DMS153 treated with DMSO at 0.1 percent for 48 hours (cell line): ENCODE results near the gene GRM2.

Experiments used
- DNase-seq: peaks from one replicate; lab custom pipeline; 2025; ENCODE audit not compliant: unreplicated experiment; lab: John Stamatoyannopoulos, UW

Gene GRM2

DNA sequence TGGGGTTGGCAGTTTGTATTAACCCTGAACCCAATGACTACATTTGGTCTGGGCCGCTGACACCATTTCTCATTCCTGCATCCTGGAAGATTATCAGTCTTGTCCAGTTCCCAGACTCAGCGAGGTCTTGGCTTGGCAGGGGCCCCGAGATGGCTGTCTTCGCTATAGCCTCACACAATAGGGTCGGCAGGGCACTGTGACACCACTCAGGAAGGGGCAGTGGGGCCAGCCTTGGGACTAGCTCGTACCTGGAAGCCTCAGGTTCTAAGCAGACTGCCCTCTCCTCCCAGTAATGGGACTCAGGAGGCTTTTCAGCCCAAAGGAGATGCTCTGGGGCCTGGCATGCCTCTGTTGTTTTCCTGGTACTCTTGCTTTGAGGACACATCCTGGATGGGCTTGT, 26.7 kb upstream of the GRM2 start:
- DNase-seq, result no peak

DNA sequence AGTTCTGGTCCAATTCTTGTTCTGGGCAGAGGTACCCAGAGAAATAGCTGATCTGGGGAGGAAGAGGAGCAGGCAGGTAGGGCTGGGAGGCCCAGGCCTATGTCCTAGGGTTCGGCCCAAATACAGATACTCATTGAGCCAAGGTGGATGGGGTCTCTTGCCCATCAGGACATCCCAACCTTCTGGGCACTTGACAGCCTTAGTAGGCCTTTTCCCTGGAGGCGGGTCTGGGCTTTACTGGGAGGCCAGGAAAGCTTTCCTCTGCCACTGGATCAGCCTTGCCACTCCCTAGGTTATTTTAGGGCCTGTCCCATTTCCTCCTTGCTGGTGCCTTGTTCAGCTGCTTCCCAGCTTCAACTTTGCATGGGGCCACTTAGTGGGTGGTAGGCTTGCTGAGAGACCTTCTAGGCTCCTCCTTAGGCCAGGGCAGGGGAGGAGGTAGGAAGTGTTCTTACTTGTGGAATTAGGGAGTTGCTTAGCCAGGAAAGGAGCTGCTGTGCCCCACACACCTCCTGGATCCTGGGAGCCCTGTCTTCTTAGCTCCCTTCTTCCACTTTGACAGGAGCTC, 26.1 kb upstream of the GRM2 start:
- no peak for DNase-seq

DNA sequence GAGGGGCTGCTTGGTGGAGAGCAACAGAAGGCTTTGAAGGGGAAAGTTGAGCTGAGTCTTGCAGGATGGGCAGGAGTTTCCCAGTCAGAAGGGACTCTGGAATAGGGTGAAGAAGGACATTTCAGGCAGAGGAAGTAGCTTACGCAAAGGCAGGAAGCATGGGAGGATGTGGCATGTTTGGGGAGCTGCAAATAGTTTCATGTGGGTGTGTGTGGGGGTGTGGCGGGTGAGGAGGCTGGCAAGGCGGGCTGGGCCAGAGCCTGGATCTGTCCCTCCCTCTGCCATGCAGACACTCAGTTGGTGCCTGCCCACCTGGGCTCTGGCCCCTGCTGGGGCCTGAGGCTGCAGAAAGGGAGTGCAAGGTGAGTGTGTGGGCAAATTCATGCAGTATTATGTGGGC, 25.4 kb upstream of the GRM2 start:
- DNase-seq, result no peak

- peak; percentile 26 for DNase-seq
Measured at GRCh38 chr3:51682079-51682478, 24.8 kb upstream of the GRM2 start.

DNA sequence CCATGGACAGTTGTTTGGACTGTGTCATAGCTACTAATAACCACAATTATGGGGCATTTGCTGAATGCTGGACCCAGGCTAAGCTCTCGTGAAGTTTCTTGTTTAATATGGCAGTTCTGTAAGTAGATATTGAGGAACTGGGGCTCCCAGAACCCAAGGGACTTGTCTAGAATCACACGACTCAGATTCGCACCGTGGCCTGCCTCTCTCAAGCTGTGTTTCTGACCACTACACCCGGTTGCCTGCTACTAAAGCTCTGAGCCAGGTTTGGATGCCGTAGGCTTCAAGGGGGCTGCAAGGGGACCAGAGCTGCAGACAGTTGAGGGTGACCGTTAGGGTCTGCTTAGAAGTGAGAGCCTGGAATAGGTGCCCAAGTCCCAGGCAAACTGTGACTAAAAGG, 24.3 kb upstream of the GRM2 start:
- no peak for DNase-seq

DNA sequence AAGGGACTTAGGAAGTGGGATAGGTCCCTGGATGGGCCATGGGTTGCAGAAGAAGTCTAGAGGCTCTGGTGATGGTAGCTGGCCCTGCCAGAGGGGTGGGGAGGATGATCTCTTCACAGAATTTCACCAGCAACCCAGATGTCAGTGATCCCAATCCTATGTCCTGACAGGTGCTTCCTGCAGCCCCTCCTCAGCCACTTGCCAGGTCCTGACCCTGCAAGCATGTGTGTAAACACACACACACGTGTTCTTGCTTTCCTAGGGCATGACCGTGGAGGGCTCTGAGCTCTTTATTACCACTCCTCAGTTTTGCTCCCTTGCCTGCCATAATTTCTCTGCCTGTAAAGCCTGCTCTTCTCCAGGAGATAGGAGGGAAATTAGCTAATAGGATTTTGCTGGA, 23.3 kb upstream of the GRM2 start:
- DNase-seq, result no peak

GRCh38 chr3:51684971-51685751, 21.7 kb upstream of the GRM2 start:
- DNase-seq, result no peak

DNA sequence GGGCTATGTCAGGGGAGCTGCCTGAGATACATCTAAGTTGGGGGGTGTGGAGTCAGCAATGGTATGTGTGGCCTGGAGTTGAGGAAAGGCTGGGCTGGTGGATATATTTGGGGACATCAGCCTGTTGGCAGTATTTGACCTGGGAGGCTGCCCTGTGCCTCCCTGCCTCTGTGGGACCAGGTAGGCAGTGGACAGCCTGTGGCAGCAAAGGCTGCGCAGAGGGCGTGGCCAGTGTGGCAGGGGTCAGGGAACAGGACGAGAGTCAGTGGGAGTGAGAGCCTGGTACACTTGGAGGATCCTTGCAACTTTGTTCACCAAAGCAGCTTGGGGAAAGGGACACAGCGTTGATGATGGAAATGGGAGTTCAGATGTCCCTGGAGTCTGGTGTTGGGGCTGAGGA, 20.8 kb upstream of the GRM2 start:
- no peak for DNase-seq

GRCh38 chr3:51686512-51687215, 20.2 kb upstream of the GRM2 start:
- no peak for DNase-seq

DNA sequence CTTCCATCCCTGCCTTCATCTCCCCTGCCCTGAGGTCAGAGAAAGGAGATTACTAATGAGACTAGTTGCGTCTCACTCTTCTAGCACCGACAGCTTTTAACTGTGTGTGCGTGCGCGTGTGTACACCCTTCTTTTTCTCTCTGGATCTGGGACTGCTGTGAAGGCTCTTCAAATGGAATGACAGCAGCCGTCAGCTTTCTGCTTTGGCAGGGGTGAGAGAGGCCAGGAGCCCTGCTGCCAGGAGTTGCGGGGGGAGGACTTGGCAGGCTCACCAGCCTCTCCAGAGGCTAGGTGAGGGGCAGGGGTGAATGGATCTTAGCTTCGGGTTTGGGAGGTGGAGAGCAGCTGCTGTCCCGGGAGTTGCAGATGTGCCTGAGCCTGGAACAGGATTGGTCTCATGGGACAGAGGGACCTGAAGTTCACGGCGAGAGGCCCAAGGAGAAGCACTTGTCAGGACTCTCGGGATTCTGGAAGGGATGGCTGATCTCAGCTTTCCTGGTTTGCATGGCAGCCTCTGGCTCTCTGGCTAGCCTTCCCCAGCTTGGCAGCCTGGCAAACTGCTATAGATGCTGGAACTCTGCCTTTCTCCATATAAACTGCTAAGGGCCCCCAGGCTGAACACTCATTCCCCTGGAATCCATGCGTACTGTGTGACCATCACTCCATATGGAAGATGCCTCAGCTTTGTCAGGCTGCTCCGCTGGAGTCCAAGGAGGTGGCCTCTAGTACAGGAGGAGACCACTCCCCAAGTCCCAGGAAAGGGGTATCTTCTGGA, 19.2 kb upstream of the GRM2 start:
- no peak for DNase-seq

DNA sequence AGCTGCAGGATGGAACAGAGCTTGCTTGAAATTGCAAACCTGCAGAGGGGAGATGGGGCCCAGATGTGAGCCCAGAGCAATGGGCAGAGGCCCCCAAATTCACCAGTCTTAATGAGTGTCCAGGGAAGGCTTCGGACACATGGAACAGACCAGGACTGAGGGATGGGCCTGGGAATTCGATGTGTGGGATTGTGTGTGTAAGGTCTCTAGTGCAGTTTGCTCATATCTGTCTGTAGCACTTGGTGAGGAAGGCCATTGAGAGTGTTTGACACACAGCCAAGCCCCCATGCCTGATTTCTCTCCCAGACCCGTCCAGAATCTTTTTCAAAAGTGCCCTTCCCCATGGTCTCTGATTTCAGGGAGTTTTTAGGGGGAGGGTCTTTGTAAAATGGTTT, 18.7 kb upstream of the GRM2 start:
- no peak for DNase-seq

GRCh38 chr3:51691021-51691420, 15.8 kb upstream of the GRM2 start:
- DNase-seq, result no peak

- no peak for DNase-seq
Measured at GRCh38 chr3:51691949-51692348, 14.9 kb upstream of the GRM2 start.

DNA sequence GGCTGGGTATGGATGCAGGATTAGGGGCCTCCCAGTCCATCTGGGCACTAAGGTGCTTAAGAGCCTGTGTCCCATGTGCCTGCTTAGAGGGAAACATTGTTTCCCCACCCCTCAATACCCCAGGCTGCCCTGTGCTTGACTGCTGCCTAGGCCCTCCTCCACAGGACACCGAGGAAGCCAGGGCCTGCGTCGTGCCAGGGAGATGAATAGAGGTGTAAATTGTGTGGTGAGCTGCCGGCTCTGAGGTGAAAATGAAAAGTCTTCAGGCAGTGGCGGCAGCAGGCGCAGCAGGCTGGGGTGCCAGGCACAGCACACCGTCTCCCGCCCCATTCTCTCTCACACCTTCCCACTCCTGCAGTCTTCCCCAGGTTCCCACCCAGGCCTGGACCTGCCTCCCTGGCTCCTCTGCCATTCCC, 13.9 kb upstream of the GRM2 start:
- no peak for DNase-seq

- DNase-seq, result no peak
Measured at GRCh38 chr3:51696954-51697353, 9.9 kb upstream of the GRM2 start.

DNA sequence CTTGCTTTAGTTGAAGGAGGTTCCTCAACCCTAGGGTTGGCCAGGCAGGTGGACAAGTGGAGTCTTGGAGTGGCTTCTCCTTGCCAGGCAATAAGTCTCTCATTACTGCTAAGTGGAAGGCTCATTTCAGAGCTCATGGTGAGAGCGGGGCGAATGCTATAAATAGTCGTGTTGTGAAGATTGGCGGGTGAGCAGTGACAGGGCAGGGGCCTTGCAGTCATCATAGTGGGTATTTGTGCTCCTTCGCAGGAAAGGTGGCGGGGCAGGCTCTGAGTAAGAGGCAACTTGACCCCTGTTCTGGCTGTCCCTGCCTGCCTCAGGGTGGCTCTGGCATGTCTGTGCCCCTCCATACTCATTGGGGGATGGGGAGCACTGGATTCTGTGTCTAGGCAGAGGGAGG, 8.7 kb upstream of the GRM2 start:
- DNase-seq, result no peak

DNA sequence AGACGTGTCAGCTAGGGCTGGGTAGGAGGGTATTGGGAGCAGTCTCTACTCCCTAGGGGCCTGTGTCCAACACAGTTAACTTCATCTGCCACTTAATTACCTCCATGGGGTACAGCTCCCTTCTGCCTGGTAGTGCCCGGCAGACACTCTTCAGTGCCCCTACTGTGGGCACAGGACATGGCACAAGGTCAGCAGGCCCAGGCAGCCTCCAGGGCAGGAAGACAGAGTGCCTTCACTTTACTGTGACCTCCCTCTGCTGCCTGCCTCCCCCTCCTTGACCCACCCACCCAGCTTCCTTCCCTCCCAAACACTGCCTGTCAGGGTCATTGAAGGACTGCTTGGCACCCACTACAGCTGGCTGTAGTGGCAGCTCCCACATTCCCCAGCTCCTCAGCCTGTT, 6.5 kb upstream of the GRM2 start:
- no peak for DNase-seq

DNA sequence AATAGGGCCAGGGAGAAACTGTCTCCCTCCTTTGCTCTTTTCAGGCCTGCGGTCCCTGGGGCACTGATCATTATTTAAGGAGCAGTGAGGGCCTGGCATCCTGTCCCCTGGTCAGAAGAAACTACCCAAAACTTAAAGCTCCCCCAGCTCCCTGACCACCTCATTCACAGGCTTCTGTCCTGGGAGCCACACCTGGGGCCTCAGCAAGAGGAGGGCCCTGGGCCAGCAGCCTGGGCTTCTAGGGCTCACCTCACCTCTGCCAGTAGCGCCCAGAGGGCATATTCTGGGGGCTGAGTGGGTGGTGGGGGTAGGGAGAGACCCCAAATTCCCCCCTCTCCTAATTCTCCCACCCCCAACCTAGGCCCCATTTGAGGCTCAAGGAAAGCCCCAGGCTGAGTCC, 4.7 kb upstream of the GRM2 start:
- no peak for DNase-seq

DNA sequence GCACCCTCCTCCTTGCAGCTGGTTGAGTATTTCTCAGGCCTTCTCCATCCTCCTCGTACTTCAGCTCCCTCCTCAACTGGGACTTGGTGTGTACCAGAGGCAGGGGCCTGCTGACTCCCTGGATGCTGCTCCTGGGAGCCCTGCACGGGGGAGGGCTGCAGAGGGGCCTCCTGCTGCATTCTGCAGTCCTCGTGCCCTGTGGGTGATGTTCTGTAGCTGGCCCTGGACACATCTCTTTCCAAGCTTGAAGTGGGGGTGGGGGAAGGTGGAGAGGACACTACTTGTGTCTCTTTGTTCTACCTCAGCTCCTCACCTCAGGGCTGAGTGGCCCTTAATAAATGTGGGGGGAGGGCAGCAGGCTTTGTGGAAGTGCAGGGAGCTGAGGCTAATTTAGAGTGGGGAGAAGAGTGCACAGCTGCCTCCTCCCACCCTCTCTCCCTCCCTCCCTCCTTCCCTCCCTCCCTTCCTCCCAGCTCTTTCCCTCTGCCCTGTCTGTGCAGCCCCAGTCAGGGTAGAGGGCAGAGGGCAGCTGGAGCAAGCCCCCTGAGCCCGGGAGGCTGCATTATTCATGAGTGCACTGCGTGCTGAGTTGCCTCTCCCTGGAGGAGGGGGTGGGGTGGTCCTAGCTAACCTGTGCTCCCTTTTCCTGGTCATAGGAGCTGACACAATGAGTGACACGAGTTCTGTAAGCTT, 3.7 kb upstream of the GRM2 start:
- DNase-seq, result no peak

DNA sequence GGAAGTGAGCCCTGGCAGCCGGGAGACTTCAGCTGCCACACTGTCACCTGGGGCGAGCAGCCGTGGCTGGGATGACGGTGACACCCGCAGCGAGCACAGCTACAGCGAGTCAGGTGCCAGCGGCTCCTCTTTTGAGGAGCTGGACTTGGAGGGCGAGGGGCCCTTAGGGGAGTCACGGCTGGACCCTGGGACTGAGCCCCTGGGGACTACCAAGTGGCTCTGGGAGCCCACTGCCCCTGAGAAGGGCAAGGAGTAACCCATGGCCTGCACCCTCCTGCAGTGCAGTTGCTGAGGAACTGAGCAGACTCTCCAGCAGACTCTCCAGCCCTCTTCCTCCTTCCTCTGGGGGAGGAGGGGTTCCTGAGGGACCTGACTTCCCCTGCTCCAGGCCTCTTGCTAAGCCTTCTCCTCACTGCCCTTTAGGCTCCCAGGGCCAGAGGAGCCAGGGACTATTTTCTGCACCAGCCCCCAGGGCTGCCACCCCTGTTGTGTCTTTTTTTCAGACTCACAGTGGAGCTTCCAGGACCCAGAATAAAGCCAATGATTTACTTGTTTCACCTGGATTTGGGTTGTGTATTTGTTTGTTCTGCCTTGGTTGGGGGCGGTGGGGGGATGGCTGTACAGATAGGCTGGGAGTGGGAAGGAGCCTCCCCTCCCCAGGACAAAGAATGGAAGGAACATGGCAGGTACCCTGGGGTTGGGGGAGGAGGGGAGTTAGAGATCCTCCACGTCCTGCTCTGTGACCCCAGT, 2.9 kb upstream of the GRM2 start:
- DNase-seq, result no peak
